DMS153 (cell line): ENCODE measurements around the gene KCNK16.

Source experiments
- DNase-seq: peaks from one replicate; lab custom pipeline; 2025; lab: John Stamatoyannopoulos, UW

Gene KCNK16

GRCh38 chr6:39341937-39342336 is 19.4 kb upstream of the KCNK16 start:
- no peak for DNase-seq

DNA sequence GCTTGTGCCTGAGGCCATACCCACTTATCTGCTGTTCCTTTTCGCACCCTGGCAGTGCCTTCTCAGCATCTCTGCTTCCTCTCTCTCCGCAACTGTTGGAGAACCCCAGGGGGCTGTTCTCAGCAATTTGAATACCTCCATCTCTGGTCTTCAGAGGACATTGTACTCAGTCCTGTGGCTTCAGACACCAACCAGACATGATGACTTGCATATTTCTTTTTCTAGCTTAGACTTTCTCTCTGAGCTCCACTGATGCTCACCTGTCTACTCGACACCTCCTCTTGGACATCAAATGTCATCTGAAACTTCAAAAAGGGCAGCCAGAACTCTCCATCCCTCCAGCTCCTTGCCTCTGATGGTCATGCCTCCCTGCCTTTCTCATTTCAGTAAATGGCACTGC is 18.9 kb upstream of the KCNK16 start:
- no peak for DNase-seq

DNA sequence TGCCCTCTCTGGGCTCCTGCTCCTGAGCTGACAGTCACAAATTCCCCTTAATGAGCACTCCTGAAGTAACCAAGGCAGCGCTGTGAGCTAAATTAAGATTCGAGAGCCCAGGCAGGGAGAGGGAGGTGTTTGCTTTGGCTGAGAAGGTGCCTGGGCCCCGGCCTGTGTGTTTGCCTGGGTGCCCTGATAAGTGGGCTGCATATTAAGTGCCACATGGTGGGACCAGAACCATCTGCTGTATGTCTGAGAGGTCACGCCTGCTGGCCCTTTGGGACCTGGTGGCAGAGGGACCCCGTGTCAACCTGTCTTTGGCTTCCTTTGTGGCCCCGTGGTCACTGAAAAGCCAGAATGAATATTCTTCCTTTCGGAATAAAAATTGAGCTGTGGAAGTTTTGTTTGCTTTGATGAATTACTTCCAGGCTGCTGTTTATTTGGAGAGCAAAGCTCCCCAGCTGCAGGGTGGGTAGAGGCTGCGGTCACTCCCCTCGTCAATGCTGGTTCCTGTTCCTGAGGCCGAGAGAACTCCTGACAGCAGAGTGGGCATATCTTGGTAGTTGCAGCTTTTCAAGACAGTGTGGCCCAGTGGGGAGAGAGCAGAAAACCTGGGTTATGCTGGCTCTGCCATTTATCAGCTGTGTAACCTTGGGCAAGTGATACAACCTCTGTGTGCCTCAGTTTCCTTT is 17.5 kb upstream of the KCNK16 start:
- DNase-seq = peak; percentile 81

DNA sequence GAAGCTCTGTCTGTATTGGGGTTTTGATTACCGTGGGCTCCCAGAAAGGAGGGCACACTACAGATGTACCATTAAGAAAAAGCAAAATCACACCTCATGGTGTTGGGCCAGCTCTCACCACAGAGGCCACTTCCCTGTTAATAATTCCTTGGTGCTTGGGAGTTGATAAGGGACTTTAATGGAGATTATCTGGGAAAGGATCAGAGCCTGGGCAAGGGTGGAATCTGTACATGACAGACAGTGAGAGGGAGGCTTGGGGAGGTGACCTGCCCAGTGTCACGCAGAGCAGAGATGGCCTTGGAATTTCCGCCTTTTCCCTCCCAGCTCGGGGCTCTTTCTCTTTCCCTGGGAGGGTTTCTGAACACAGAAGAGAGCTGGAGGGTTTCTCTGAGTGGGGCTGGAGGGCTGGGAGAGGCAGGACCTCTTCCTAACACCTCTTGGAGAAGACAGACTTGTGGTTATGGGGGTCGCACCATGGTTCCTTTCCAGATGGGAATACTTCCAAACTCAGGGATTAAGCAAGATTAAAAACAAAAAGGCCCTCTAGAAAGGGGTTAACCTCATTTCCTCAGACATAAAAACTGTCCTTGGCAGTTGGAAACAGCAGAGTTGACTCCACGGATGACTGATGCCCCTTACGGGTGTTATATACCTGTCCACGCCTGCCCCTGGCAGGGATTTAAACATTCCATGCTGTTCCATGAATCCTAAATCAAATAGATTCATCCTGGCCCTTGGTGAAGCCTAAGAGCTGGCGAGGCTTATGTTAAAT is 16.8 kb upstream of the KCNK16 start:
- DNase-seq = no peak

- DNase-seq = no peak
Observed at GRCh38 chr6:39338397-39338796, 15.9 kb upstream of the KCNK16 start.

DNA sequence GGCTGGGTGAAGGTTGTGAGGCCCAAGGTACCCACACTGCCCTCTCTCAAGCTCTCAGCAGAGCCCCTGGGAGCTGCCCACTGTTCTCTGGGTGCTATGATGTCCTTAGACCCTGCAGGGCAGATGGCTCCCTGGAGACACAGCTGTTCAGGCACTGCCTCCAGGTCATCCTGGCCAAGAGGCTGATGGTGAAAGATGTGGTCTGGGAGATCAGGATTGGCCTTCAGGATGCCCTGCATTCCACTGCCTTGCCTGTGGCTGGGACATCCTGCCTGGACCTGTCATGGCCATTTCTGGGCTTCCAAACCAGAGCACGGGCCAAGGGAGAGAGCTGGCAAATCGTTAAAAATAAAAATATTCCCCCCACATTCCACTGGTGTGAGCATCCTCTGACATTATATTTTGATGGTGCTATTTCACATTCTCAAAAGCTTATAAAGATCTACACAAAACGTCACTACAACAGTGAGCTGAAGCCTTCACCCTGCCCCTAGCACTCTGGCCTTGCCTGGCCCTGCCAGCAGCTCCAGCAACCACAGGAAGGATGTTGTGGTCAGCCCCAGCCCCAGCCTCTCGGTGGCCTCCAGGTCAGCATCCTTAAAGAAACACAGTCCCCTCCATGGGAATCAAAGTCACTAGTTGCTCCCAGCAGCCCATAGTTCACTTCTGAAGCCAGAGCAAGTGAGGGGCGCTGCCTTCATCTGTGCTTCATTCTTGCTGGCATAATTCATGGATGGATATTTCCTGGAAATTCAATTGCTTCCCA is 13.5 kb upstream of the KCNK16 start:
- DNase-seq = no peak

DNA sequence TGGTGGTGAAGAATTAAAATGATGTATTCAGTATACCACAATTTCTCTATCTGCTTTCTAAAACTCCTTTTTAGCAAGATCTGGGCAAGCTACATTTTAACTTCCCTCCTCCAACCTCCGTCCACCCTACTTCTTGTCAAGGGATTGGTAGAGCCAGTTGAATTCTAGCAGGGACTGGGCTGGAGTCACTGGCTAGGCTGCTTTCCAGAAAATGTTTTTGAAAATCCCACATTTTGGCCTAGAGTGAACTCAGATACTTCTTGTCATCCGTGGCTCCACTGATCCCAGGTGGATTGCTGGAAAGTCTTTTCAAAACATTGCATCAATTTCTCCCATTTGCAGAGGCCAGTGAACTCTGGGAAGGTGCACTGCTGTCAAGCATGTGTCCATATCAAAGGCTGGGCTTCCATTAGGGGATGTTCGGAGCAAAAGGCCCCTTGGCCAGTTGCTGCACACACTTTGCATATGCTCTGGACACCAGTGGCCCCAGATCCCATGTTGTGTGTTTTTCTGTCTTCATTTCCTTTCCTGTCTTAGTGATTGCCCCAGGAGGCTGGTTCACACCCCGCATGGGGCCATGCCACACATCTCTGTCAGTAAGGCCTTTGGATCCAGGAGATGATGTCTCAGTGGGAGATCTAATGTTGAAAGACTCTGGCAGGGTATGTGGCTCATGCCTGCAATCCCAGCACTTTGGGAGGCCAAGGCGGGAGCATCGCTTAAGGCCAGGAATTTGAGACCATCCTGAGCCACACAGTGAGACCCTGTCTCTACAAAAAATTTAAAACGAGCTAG is 11.3 kb upstream of the KCNK16 start:
- DNase-seq = no peak

DNA sequence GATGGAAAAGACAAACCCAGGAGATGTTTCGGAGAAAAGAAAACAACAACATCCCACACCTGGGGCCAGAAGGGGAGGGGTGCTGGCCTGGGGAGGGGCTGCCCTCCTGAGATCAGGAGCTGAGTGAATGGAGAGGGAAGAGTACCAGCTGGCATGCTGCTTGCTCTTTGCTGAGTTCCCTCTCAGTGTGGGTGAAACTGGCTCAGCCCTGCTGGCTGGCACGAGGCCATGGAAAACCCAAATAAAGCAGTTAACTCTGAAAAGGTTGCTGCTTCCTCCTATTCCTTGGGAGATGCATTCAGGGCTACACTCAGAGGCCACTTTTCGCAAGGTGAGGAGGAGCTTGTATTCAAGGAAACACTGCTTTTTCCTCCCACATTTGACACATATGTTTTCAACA is 8.0 kb upstream of the KCNK16 start:
- DNase-seq = peak; percentile 54

GRCh38 chr6:39330057-39330456 is 7.6 kb upstream of the KCNK16 start:
- DNase-seq = peak; percentile 56

DNA sequence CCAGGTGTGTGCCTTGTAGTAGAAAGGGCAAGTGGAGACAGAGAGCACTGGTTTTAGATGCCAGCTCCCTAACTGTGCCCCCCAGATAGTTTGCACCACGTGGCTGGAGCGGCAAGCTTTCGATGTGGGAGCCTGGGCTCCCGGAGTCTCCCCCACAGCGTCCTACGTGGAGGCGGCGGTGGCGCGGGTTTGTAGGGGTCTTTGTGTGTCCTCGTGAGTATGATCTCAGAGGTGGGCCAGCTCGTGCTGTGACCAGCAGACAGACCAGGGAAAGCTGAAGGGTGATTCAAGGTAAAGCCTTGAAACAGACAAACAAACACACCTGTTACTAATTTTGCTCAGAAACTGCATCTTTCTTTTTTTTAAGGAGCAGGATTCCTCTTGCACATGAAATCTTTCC is 5.6 kb upstream of the KCNK16 start:
- no peak for DNase-seq

GRCh38 chr6:39327507-39327906 is 5.0 kb upstream of the KCNK16 start:
- DNase-seq = no peak

- no peak for DNase-seq
Observed at GRCh38 chr6:39321761-39322160, 741 bp downstream of the KCNK16 start.

GRCh38 chr6:39320363-39320984 is 2.0 kb downstream of the KCNK16 start:
- DNase-seq = no peak

DNA sequence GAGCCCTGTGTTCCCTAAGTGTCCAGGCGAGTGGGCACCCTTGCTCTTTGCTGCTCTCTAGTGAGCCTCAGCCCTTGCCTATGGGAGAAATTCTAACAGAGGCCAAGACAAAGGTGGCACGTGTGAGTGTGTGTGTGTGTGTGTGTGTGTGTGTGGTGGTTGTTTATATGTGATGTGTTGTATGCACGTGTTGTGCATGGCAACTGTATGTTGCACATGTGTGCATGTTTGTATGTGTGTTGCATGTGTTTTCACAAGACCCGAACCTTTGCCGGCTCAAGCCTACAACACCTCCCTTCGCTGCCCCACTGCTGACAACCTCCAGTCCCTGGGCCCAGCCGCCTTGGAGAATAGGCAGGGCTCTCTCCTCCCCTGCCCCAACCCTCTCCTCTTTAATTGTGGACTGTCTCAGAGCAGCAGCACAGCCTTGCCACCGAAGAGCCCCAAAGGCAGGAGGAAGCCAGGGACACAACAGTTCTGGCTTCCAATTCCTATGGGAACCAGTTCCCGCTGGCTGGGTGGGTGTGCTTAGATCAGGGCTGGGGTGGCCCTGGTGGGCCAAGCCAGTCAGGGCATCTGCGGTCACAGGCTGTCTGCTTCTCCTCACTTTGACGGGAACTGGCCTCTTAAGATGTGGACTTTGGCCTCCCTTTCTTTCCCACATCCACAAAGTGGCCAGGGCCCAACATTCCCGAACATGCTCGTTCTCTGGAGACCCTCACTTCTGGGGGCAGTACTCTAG is 2.7 kb downstream of the KCNK16 start:
- DNase-seq = no peak

- DNase-seq = no peak
Observed at GRCh38 chr6:39317256-39317655, 5.2 kb downstream of the KCNK16 start.

GRCh38 chr6:39314273-39314795 is 8.2 kb downstream of the KCNK16 start, which contains the start of gene KCNK17:
Gene KCNK17 (minus strand): TSS chr6:39314419. CDS start chr6:39314320, 99 bp downstream.
- DNase-seq = no peak

- DNase-seq = no peak
Observed at GRCh38 chr6:39313526-39314272, 8.8 kb downstream of the KCNK16 start.

GRCh38 chr6:39312912-39313525 is 9.5 kb downstream of the KCNK16 start:
- DNase-seq = no peak

DNA sequence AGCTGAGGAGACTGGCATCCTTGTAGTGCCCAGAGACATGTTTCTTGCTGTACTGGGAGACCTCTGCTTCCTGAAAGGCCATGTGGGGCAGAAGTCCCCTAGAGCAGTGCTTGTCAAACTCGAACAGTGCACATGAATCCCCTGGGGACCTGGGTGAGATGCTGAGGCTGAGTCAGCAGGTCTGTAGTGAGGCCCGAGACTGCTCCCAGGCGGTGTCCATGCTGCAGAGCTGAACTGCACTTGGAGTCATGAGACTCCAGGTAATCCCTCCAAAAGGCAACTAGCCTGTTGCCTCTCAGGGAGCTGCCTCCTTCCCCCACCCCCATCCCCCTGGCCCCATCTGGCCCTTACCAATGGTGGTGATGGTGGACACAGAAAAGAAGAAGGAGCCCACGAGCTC is 12.0 kb downstream of the KCNK16 start:
- no peak for DNase-seq
